Mucosa of stomach (tissue), 1 donor: ENCODE data around the gene STRA8.

Experiments used
- H3K27me3 ChIP-seq: one replicate; pipeline ENCODE4 v1.7.0; 2013; ENCODE audit warnings: mild to moderate bottlenecking, low read length; ENCODE audit not compliant: control insufficient read depth, insufficient read depth
- H3K36me3 ChIP-seq: one replicate; pipeline ENCODE4 v1.7.0; 2013; ENCODE audit warnings: low read length; ENCODE audit not compliant: control insufficient read depth, insufficient read depth
- H3K4me1 ChIP-seq: one replicate; pipeline ENCODE4 v1.7.0; 2013; ENCODE audit warnings: mild to moderate bottlenecking, low read length; ENCODE audit not compliant: control insufficient read depth, insufficient read depth
- H3K4me3 ChIP-seq: one replicate; pipeline ENCODE4 v1.7.0; 2013; ENCODE audit warnings: low read length
- H3K9ac ChIP-seq: one replicate; pipeline ENCODE4 v1.7.0; 2013; ENCODE audit warnings: mild to moderate bottlenecking, low read length, moderate library complexity
- H3K9me3 ChIP-seq: one replicate; pipeline ENCODE4 v1.7.0; 2013; ENCODE audit warnings: mild to moderate bottlenecking, low read length, moderate library complexity; ENCODE audit not compliant: control insufficient read depth
- donor health status: Pancreatic carcinoma.

The STRA8 gene

DNA sequence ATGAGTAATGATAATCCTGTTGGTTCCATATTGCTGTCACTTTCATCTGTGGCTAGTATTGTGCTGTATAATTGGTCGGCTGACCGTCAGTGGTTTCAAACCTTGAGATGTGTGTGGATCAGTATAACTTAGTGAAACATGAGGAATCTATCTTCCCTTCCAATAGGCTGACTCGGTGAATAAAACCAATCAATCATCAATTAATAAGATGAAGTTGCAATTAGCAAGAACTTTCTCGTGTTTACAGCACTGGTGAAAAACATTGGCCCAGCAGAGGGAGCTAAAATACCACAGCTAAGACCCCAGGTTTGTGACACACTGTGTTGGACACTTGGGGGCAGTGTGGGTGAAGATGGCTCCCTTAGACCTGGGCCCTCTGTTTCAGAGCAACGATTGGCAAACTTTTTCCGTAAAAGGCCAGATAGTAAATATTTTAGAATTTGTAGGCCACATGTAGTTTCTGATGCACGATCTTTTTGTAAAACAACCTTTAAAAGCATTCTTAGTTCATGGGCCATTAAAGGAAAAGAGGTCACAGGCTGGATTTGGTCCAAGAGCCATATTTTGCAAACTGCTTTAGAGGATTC is 47.8 kb downstream of the STRA8 start:
- H3K27me3 ChIP-seq = no peaks in the 10 kb centered on the region
- no peak overlapping the region for H3K9ac ChIP-seq
- H3K4me1 ChIP-seq = no peaks in the 10 kb centered on the region
- H3K9me3 ChIP-seq = no peaks in the 10 kb centered on the region
- no peaks in the 10 kb centered on the region for H3K36me3 ChIP-seq
- no peak overlapping the region for H3K4me3 ChIP-seq

- Histone ChIP-seq H3K4me3 (no peak overlapping the region), H3K27me3 (no peaks in the 10 kb centered on the region), H3K36me3 (no peaks in the 10 kb centered on the region), H3K9me3 (no peaks in the 10 kb centered on the region), H3K9ac (no peak overlapping the region), H3K4me1 (no peaks in the 10 kb centered on the region)
Observed at GRCh38 chr7:135282561-135283254, 49.1 kb downstream of the STRA8 start.

DNA sequence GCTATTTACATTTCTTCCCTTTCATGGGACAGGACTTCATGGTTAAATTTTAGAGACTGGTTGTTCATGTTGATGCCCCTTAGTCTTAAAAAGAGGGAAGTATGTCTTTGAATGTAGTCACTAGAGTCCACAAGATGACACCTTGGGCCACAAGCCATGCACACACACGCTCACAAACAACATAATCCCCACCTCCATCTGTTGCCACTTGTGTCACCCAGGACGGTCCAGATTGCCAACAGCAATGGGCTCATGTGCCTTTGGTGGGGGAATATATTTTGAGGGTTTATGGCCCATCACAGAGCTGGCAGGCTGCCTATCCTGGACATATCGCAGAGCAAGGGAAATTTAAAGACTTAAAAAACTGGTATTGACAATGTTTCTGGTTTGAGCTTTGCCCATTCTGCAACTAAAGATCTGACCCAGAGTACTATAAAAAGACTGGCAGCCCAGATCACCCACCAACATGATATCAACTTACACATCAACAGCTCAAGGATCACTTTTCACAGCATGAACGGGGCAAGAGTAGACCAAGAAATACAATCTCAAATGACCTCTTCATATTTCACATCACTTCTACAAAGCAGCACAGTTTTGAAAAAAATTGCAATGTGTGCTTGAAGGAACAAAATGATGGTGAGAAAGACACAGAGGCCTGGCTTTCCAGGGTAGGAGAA is 50.5 kb downstream of the STRA8 start:
- Histone ChIP-seq H3K9ac (no peak overlapping the region), H3K27me3 (no peaks in the 10 kb centered on the region), H3K9me3 (no peaks in the 10 kb centered on the region), H3K36me3 (no peaks in the 10 kb centered on the region), H3K4me1 (no peaks in the 10 kb centered on the region), H3K4me3 (no peak overlapping the region)

- no peak overlapping the region for H3K9ac ChIP-seq
- no peaks in the 10 kb centered on the region for H3K9me3 ChIP-seq
- no peaks in the 10 kb centered on the region for H3K36me3 ChIP-seq
- no peak overlapping the region for H3K4me3 ChIP-seq
- H3K27me3 ChIP-seq = no peaks in the 10 kb centered on the region
- H3K4me1 ChIP-seq = no peaks in the 10 kb centered on the region
Observed at GRCh38 chr7:135285547-135286233, 52.1 kb downstream of the STRA8 start.

DNA sequence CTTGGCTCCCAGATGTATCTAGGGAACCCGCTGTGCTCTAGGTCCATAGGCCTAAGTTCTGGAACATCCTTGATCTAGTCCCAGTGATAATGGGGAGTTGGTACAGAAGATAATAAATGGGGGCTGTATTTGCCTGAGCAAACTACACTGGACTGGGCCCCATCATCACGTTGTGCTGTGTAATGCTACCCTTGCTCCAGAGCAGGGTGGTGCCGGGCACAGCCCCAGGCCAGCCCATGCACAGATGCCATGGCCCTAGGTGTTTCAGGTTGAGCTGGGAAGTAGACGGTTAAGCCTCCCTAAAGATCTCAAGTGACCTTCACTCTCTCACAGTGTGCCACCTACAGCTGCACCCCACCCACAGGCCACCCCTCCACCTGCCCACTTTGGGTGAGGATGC is 53.2 kb downstream of the STRA8 start:
- Histone ChIP-seq H3K4me1 (no peaks in the 10 kb centered on the region), H3K27me3 (no peaks in the 10 kb centered on the region), H3K4me3 (no peak overlapping the region), H3K9ac (no peak overlapping the region), H3K9me3 (no peaks in the 10 kb centered on the region), H3K36me3 (no peaks in the 10 kb centered on the region)

DNA sequence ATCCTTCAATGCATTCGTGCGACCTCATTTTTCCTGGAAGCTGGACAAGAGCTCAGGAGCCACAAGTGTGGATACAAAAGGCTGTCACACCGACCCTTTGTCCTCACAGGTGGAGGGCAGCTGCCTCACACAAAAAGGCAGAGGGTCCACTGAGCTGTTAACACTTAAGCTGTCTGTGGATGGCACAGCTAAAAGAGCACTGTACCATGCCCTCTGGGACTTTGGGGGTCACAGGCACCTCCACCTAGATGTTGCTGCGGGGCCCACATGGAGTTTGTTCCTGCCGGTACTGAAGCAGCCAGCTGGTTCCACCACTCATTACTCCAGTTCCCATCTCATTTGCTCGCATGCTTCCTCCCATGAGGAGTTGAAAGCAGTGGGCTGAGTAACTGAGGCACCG is 57.0 kb downstream of the STRA8 start:
- no peaks in the 10 kb centered on the region for H3K4me1 ChIP-seq
- H3K36me3 ChIP-seq = no peaks in the 10 kb centered on the region
- no peaks in the 10 kb centered on the region for H3K9me3 ChIP-seq
- no peaks in the 10 kb centered on the region for H3K27me3 ChIP-seq
- H3K9ac ChIP-seq = no peak overlapping the region
- H3K4me3 ChIP-seq = no peak overlapping the region

DNA sequence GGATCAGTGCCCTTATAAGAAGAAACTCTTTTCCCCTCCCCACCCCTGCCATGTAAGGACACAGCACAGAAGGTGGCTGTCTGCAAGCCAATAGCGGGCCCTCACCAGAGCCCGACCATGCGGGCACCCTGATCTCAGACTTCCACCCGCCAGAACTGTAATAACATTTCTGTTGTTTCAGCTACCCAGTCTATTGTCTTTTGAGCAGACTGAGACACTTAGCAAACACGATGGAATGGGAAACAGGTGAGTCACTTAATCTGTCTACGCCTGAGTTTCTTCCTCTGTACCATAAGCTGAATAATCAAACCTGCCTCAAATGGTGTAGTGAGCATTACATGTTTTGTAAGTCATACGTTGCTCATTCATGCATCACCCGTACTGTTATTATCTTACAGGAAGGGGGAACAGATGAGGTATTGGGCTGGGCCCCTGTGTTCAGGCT is 58.2 kb downstream of the STRA8 start:
- Histone ChIP-seq H3K4me1 (no peaks in the 10 kb centered on the region), H3K9ac (no peak overlapping the region), H3K27me3 (no peaks in the 10 kb centered on the region), H3K36me3 (no peaks in the 10 kb centered on the region), H3K9me3 (no peaks in the 10 kb centered on the region), H3K4me3 (no peak overlapping the region)

GRCh38 chr7:135299235-135299634 is 65.6 kb downstream of the STRA8 start:
- no peaks in the 10 kb centered on the region for H3K4me1 ChIP-seq
- H3K9ac ChIP-seq = no peak overlapping the region

GRCh38 chr7:135300913-135301765 is 67.5 kb downstream of the STRA8 start:
- no peaks in the 10 kb centered on the region for H3K4me1 ChIP-seq
- no peaks in the 10 kb centered on the region for H3K36me3 ChIP-seq
- H3K9me3 ChIP-seq = no peaks in the 10 kb centered on the region
- no peaks in the 10 kb centered on the region for H3K27me3 ChIP-seq
- H3K9ac ChIP-seq = no peak overlapping the region
- no peak overlapping the region for H3K4me3 ChIP-seq

More at GRCh38 chr7:135299235-135299634, 65.6 kb downstream of the STRA8 start:
- no peaks in the 10 kb centered on the region for H3K36me3 ChIP-seq
- H3K4me3 ChIP-seq = no peak overlapping the region
- H3K9me3 ChIP-seq = no peaks in the 10 kb centered on the region
- H3K27me3 ChIP-seq = no peaks in the 10 kb centered on the region
